GM19395 (cell line): Measurements from ENCODE around the gene CHIT1.

ENCODE experiments used
- ATAC-seq: cut with Tn5 transposase; IDR thresholded peaks from one replicate; pipeline ENCODE4 v1.9.1; 2021; ENCODE audit warnings: mild to moderate bottlenecking, moderate library complexity; ENCODE audit not compliant: unreplicated experiment

CHIT1 gene

GRCh38 chr1:203217139-203217655 is 12.3 kb downstream of the CHIT1 start:
- no peak for ATAC-seq

GRCh38 chr1:203216274-203217138 is 13.0 kb downstream of the CHIT1 start:
- ATAC-seq, result no peak

- no peak for ATAC-seq
Measured at GRCh38 chr1:203215573-203215972, 13.9 kb downstream of the CHIT1 start.

- ATAC-seq, result no peak
Measured at GRCh38 chr1:203214871-203215270, 14.6 kb downstream of the CHIT1 start.

GRCh38 chr1:203213126-203213525 is 16.3 kb downstream of the CHIT1 start:
- no peak for ATAC-seq

- no peak for ATAC-seq
Measured at GRCh38 chr1:203211812-203212211, 17.7 kb downstream of the CHIT1 start.

GRCh38 chr1:203210988-203211387 is 18.5 kb downstream of the CHIT1 start:
- ATAC-seq, result no peak

- ATAC-seq, result no peak
Measured at GRCh38 chr1:203210350-203210749, 19.1 kb downstream of the CHIT1 start.

GRCh38 chr1:203208181-203208580 is 21.3 kb downstream of the CHIT1 start:
- no peak for ATAC-seq

GRCh38 chr1:203207751-203208150 is 21.7 kb downstream of the CHIT1 start:
- ATAC-seq, result no peak

- no peak for ATAC-seq
Measured at GRCh38 chr1:203206129-203206687, 23.3 kb downstream of the CHIT1 start.

- ATAC-seq, result no peak
Measured at GRCh38 chr1:203204756-203205155, 24.7 kb downstream of the CHIT1 start.

- ATAC-seq, result no peak
Measured at GRCh38 chr1:203202431-203203245, 26.8 kb downstream of the CHIT1 start.

GRCh38 chr1:203201516-203202205 is 27.8 kb downstream of the CHIT1 start:
- ATAC-seq, result no peak

GRCh38 chr1:203200916-203201315 is 28.6 kb downstream of the CHIT1 start:
- ATAC-seq, result no peak

- no peak for ATAC-seq
Measured at GRCh38 chr1:203199816-203200571, 29.5 kb downstream of the CHIT1 start.

- no peak for ATAC-seq
Measured at GRCh38 chr1:203199481-203199815, 30.0 kb downstream of the CHIT1 start.

- no peak for ATAC-seq
Measured at GRCh38 chr1:203199002-203199401, 30.5 kb downstream of the CHIT1 start.

- ATAC-seq, result no peak
Measured at GRCh38 chr1:203197625-203198024, 31.8 kb downstream of the CHIT1 start.

GRCh38 chr1:203196371-203196770 is 33.1 kb downstream of the CHIT1 start:
- no peak for ATAC-seq
